ENCODE results near the gene PPM1L.

PPM1L gene

DNA sequence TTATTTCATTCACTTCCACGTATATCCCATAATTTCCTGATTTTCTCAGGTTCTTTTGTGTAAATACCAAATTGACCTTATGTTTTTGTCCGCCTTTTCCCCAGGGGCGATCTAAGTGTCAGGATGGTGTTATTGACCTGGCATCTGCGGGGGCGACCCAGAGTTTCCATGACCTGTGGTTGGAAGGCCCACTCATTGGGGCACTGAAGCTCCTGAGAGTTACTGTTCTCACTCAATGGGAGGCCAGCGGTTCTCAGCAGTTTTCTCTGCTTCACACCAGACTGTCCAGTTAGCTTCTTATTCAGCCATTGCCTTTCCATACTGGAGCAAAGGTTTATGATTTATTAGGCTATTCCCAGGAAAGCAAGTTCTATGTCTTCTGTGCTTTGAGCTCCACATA lies 295.8 kb downstream of the PPM1L start:
- DNase-seq: no peak

DNA sequence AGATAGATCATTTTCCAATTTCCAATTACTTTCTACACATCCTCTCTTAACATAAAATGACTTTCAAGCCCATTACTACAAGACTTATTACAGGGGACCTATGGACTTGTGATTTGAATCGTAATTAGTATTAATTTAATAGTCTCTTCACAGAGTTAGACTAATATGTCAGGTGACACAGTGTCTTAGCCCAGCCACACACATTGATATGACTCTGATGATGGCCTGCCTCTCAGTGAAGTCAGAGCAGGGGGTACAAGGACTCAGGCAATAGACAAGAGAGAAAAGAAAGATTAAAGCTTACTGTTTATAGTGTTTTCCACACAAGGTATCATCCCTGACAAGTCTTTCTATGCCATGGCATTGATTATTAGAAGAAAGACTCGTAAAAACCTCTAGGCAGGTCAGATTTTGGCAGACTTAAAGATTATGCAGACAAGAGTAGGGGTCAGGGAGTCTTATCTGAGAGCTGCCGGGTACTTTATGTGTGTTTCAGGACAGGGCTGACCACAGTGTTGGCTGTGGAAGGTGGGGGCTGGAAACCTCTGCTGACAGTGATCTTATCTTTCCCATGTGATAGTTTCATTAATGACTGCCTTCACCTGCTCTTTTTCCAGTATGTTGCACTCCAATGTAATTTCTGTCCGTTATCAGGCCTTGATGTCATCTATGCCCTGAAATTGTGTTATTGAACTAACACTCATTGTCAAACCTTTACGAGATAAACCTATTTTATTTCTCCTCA lies 299.0 kb downstream of the PPM1L start:
- no peak for DNase-seq

- no peak for DNase-seq
Measured at GRCh38 chr3:161064413-161064812, 308.4 kb downstream of the PPM1L start.

DNA sequence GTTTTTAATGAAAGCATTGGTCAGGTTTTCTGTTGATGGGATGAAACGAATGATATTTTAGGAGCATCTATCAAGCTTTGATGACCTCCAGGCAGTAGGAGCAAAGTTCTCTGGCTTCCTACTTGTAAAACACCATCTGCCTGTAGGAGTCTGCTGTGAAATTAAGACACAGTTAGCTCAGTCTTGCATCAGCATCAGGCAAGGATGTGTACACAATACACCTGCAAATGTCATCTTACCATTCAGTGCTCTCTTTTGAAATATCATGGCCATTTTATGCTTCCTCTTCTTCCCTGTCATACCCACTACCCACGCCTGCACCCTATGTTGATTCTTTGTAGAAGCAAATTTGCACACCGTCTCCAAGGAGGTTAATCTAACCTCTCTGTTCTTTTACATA lies 310.9 kb downstream of the PPM1L start:
- DNase-seq: no peak

- no peak for DNase-seq
Measured at GRCh38 chr3:161067335-161067734, 311.3 kb downstream of the PPM1L start.

GRCh38 chr3:161069511-161070251 lies 313.6 kb downstream of the PPM1L start:
- DNase-seq: no peak

DNA sequence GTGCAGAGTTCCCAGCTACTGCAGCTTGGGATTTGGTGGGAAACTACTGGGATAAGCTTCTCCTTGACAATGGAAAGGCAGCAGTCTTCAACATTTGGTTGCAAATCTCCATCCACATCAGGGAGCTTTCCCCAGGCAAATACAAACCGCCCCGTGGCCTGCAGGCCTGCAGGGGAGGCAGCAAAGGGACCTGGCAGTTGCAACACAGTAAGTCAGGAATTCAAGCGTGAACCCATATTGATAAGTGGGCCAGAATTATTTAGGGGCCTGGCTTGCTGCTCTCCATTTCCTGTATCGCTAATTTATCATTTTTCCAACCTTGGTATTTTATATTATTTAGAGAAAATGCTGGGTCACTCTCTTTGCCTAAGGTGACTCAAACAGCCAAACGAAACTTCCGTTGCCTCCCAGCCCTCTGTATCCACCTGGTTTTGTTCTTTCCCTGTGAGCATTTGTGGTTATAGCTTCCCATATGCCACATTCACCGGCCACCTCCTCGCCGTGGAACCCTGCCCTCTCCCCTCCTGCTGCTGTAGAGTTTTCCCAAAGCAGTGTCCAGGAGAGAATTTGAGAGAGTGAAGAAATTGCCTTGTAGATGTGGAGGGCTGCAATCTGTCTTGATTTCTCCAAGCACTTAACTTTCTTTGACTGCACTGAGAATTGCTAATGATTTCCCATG lies 314.4 kb downstream of the PPM1L start:
- no peak for DNase-seq

GRCh38 chr3:161070980-161071663 lies 315.1 kb downstream of the PPM1L start:
- no peak for DNase-seq

DNA sequence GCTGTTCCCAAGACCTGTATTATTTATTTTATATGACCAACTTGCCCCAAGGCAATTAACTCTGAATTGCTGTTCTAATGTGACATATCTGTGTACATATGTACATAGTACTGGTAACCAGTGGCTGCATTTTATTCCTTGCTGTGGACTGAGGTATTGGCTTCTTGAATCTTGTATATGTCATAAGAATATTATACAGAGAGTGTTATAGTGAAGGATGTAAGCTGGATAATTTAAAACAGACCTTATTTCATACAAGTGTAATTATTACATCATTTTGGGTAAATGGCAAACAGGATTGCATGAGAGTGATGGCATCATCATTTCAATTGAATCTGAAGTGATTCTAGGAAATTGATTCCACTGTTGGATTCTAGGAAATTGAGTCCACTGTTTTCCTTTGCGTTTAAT lies 316.2 kb downstream of the PPM1L start:
- no peak for DNase-seq

DNA sequence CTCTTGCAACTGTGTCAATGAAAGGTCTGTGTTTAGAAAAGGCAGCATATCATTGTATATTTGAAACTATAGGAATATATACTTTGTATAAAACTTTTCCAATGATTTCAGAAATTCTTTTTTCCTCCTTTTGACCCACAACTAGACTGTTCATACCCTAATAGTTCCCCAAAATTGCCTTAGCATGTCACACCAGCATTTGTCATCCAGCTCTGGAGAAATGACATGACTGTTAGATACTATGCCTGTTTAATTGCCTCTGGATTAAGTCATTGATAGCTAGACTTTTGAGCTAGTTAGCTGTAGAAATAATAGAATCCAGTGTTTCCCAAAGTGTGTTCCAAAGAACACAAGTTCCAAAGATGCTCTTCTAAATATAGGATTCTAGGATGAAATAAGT lies 316.7 kb downstream of the PPM1L start:
- no peak for DNase-seq

DNA sequence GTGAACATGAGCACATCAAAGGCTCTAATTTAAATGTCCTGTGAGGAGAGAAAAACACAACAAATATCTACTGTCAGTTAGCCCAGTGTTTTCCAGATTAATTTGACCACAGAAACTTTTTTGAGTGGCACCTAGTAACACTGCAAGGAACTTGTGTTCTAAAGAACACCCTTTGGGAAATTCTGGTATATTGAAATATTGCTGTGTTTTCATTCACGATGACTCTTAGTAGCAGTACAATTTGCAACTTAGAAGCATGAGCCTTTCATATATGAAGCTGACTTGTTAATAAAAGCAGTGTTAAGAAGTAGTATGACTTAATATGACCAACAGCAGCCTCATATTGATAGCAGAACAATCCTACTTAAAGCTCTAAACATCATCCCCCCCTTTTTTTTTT lies 317.1 kb downstream of the PPM1L start:
- no peak for DNase-seq

DNA sequence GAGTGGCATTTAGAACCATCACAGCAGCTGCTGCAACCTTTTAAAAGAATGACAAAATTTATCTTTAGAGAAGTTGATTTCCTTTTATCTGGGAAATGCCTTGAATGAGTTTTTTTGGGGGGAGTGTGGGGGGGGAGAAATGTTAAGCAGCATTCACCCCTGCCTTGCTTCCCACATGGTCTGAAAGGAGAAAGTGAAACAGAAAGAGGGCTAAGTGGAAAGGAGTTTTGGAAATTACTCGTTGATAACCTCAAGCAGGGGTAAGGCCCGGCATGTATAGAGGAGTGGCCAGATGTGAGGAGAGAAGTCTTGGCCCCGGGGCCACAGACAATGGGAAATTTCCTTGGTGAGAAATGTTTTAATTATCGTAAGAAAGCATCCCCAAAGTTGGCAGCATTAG lies 325.6 kb downstream of the PPM1L start:
- no peak for DNase-seq

GRCh38 chr3:161082063-161082462 lies 326.0 kb downstream of the PPM1L start:
- DNase-seq: no peak

- DNase-seq: no peak
Measured at GRCh38 chr3:161083131-161083530, 327.1 kb downstream of the PPM1L start.

DNA sequence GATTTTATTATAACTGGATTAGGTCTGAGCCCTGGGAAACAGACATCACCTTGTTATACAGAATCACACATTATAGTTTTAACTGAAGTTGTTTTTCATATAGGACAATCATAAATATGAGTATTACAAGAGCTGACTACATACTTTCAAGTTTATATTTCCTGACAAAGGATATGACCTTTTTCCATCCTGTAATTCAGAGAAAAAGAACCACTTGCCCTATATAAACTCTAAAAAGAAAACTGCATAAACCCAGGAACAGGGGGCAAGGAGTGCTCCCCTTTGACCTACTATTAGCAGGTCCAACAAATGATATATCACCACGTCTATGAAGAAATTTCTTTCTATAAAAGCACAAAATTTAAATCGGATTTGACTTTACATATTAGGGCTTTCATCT lies 328.2 kb downstream of the PPM1L start:
- no peak for DNase-seq

DNA sequence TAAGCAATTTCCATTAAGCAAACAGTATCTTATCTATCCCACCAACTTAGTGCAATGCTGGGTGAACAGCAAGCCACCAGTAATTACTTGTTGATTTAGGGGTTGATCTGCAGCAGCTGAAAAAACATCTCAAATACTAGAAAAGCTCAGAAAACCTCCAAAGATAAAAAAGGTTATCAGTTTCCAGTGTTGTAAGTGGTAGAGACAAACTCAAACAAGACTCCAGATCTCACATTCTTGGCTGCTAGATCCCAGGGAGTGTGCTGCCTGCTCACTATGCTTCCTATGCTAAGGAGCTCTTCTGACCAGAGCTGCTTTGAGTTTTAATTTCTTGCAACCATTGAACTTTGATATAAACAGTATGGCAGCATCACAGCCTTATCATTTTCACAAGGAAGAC lies 337.9 kb downstream of the PPM1L start:
- no peak for DNase-seq

DNA sequence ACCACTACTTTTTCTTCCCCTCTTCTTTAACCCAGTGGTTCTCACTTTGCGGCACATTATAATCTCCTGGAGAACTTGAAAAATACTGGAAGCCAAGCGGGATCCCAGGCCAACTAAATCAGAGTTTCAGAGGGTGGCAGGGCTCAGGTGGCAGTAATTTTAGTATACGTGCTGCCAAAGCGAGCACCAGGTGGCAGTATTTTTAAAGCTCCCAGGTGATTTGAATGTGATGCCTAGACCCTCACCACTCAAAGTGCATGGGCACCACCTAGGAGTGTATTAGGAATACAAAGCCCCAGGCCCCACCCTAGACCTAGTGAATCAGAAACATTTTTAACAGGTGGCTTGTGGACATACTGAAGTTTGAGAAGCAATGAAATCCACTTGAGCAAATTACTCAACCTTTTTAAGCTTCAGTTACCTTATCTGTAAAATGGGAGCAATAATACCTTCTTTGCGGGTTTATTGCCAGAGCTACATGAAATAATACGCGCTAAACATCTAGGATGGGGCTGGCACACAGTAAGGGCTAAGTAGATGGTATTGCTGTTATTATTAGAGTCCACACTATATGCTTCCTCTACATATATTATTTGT lies 340.8 kb downstream of the PPM1L start:
- DNase-seq: no peak

DNA sequence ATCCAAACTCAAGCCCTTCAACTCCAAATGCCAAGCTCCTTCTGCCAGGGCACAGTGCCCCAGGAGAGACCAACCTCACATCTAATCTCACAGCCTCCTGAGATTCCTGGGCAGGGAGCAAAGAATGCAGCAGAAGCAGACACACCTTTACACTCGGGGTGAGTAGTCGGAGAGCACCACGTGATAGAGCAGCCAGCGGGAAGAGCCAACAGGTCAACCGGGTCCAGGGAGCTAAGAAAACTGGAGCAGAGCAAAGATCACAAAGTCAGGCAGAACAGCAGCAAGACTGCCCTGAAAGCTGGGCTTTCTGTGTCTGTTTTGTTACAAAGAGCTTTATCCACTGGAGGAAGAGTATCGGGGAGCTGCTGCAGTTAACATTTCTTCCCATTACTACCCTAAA lies 345.0 kb downstream of the PPM1L start:
- no peak for DNase-seq

GRCh38 chr3:161101609-161102008 lies 345.6 kb downstream of the PPM1L start:
- no peak for DNase-seq

DNA sequence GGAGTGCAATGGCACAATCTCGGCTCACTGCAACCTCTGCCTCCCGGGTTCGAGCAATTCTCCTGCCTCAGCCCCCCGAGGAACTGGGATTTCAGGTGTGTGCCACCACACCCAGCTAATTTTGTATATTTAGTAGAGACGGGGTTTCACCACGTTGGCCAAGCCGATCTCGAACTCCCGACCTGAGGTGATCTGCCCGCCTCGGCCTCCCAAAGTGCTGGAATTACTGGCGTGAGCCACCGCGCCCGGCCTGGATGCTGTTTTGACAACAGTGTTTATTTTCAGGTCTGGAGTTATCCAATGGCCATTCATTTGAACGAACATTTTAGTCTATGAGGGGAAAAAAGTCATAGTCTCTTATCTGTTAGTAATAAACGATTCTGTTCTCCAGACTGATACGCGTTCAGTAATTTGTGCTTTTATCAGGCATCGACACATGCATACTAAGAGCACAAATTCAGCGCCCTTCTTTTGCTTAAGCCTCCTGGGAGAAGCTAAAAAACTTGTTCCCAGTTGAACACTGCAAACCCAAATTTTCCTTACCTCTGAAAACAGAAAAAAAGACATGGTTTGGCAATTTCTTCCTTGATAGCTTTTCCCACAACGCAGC lies 347.9 kb downstream of the PPM1L start:
- no peak for DNase-seq

- DNase-seq: peak; percentile 9
Measured at GRCh38 chr3:161104561-161105551, 348.8 kb downstream of the PPM1L start, which contains the start of gene B3GALNT1. Gene B3GALNT1 (minus strand): TSS chr3:161105349. CDS start chr3:161086754, 18,595 bp downstream.

Measured in stimulated activated CD4-positive, alpha-beta T cell treated with anti-CD3 and anti-CD28 coated beads, Interleukin-1b, Interleukin-23, amount 100 ng/mL, for 48 hours (primary cell).